CD14-positive monocyte (primary cell): ENCODE measurements around the gene CIB4. TPM values are rescaled to one million over a fixed set of nuclear protein-coding genes. Genes with fewer than 3 reads are reported as not detected.

ENCODE experiments used
- DNase-seq, 3 donors: peaks; one replicate each; pipeline ENCODE4 v3.0.0-alpha.2; 2011 to 2022
- H2AFZ ChIP-seq: 2 replicates; pipeline ENCODE4 v1.6.0; 2012; ENCODE audit warnings: mild to moderate bottlenecking, low read depth, low read length, inconsistent platforms; ENCODE audit not compliant: insufficient read depth, poor library complexity, severe bottlenecking
- H3K27ac ChIP-seq, 2 donors: 1 replicate in 1 of 2; 2 replicates in 1 of 2; pipeline ENCODE4 v1.5.1; 2012 to 2013; ENCODE audit warnings: low read length in 2 of 2, control low read depth in 1 of 2, inconsistent platforms in 1 of 2, low read depth in 1 of 2, mild to moderate bottlenecking in 1 of 2
- H3K27me3 ChIP-seq, 2 donors: one replicate each; pipeline versions ENCODE4 v1.6.0 to v1.6.1; 2011 to 2013; ENCODE audit warnings: low read length in 2 of 2; ENCODE audit not compliant: control insufficient read depth in 2 of 2, insufficient read depth in 2 of 2
- H3K36me3 ChIP-seq, 2 donors: replicated peaks in 1 of 2; 1 replicate in 1 of 2; 2 replicates in 1 of 2; pipeline versions ENCODE4 v1.5.1 to v1.6.1; 2012 to 2013; ENCODE audit warnings: low read length in 2 of 2, control low read depth in 1 of 2, inconsistent platforms in 1 of 2, mild to moderate bottlenecking in 1 of 2; ENCODE audit not compliant: insufficient read depth in 2 of 2, control insufficient read depth in 1 of 2
- H3K4me1 ChIP-seq, 2 donors: 1 replicate in 1 of 2; 2 replicates in 1 of 2; pipeline versions ENCODE4 v1.5.1 to v1.6.1; 2012 to 2013; ENCODE audit warnings: low read length in 2 of 2, control low read depth in 1 of 2, inconsistent platforms in 1 of 2, mild to moderate bottlenecking in 1 of 2, moderate library complexity in 1 of 2; ENCODE audit not compliant: insufficient read depth in 2 of 2, control insufficient read depth in 1 of 2
- H3K4me2 ChIP-seq: replicated peaks from 2 replicates; pipeline ENCODE3; 2012; ENCODE audit warnings: low read length, moderate library complexity, mild to moderate bottlenecking; ENCODE audit not compliant: poor library complexity, severe bottlenecking; ENCODE audit errors: extremely low read depth
- H3K4me3 ChIP-seq, 3 experiments: fragments of 200-600 bp in 1 of 3; sonication (generic) in 1 of 3; replicated peaks in 1 of 3; 1 replicate in 2 of 3; 2 replicates in 1 of 3; pipeline ENCODE4 v1.5.1; 2011 to 2013; ENCODE audit warnings: low read length in 3 of 3, mild to moderate bottlenecking in 3 of 3, control low read depth in 2 of 3, low read depth in 2 of 3, inconsistent platforms in 1 of 3, moderate library complexity in 1 of 3
- H3K79me2 ChIP-seq: 2 replicates; pipeline ENCODE4 v1.6.0; 2012; ENCODE audit warnings: mild to moderate bottlenecking, control low read depth, inconsistent platforms, low read length, moderate library complexity; ENCODE audit not compliant: insufficient read depth
- H3K9ac ChIP-seq: 2 replicates; pipeline ENCODE4 v1.6.0; 2017; ENCODE audit warnings: low read length, mild to moderate bottlenecking; ENCODE audit not compliant: insufficient read depth, poor library complexity, severe bottlenecking
- H3K9me3 ChIP-seq, 2 donors: replicated peaks in 1 of 2; 1 replicate in 1 of 2; 2 replicates in 1 of 2; pipeline versions ENCODE4 v1.5.1 to v1.6.1; 2012 to 2013; ENCODE audit warnings: low read length in 2 of 2, control low read depth in 1 of 2; ENCODE audit not compliant: control insufficient read depth in 1 of 2, insufficient read depth in 1 of 2
- H4K20me1 ChIP-seq: 2 replicates; pipeline ENCODE4 v1.6.0; 2012; ENCODE audit warnings: mild to moderate bottlenecking, low read length, control low read depth, moderate library complexity; ENCODE audit not compliant: insufficient read depth
- H3K27ac Mint-ChIP-seq, 7 donors: one replicate each; pipeline ENCODE4 v1.8.0; 2020; ENCODE audit warnings: mild to moderate bottlenecking in 7 of 7, mixed read lengths in 7 of 7, moderate library complexity in 6 of 7, inconsistent platforms in 2 of 7
- H3K27me3 Mint-ChIP-seq, 3 donors: one replicate each; pipeline ENCODE4 v1.8.0; 2021 to 2022; ENCODE audit warnings: low read depth in 3 of 3, mild to moderate bottlenecking in 3 of 3, mixed read lengths in 3 of 3, moderate library complexity in 3 of 3, inconsistent platforms in 1 of 3
- H3K36me3 Mint-ChIP-seq, 2 donors: one replicate each; pipeline ENCODE4 v1.8.0; 2020; ENCODE audit warnings: mixed read lengths in 2 of 2, inconsistent platforms in 1 of 2, mild to moderate bottlenecking in 1 of 2
- H3K4me1 Mint-ChIP-seq: one replicate; pipeline ENCODE4 v1.8.0; 2020; ENCODE audit warnings: mild to moderate bottlenecking, mixed read lengths
- H3K4me3 Mint-ChIP-seq, 2 donors: one replicate each; pipeline ENCODE4 v1.8.0; 2020; ENCODE audit warnings: mild to moderate bottlenecking in 2 of 2, mixed read lengths in 2 of 2, moderate library complexity in 1 of 2
- H3K9me3 Mint-ChIP-seq, 7 donors: one replicate each; pipeline ENCODE4 v1.8.0; 2020 to 2022; ENCODE audit warnings: mixed read lengths in 7 of 7, mild to moderate bottlenecking in 6 of 7, moderate library complexity in 6 of 7, inconsistent platforms in 2 of 7
- CTCF ChIP-seq: fragments of 200-600 bp; IDR thresholded peaks from one replicate; pipeline ENCODE4 v1.8.0; 2022; ENCODE audit warnings: antibody characterized with exemption, mild to moderate bottlenecking
- WGBS: methylation state at CpG from one replicate; pipeline ENCODE4 v1.1.5; 2013; ENCODE audit warnings: missing lambda C conversion rate; ENCODE audit not compliant: insufficient coverage; 5-methylcytosine and 5-hydroxymethylcytosine counted together
- intact Hi-C, 2 donors: fragments of 100-400 bp; cut with micrococcal nuclease; formaldehyde crosslinking; loops; one replicate each; pipeline versions ENCODE4 v1.15.0 to v1.15.1; 2023
- polyA plus RNA-seq, 3 donors: library from polyadenylated mRNA; depleted of rRNA in 1 of 3; unstranded in 2 of 3; stranded (reverse) in 1 of 3; fragments of 300-500 nt in 2 of 3; fragments of >200 nt in 1 of 3; fragmentation: Illumina TruSeq in 2 of 3; gene quantifications; 1 replicate in 2 of 3; 2 replicates in 1 of 3; pipeline ENCODE4 v1.2.3, GENCODE V29; 2012 to 2021

The CIB4 gene
- polyA plus RNA-seq, 3 donors: not detected

GRCh38 chr2:26579723-26580040 lies 61.5 kb downstream of the CIB4 start:
- no peak for TF ChIP-seq CTCF
- H3K27ac Mint-ChIP-seq: no peak overlapping the region
- DNase-seq: no peak
- no peak overlapping the region for H3K4me3 ChIP-seq
- WGBS: no CpG with 5 or more reads among the region's 5 CpGs
- no peaks in the 10 kb centered on the region for H3K4me1 Mint-ChIP-seq
- H4K20me1 ChIP-seq: no peaks in the 10 kb centered on the region
- no peaks in the 10 kb centered on the region for H3K4me1 ChIP-seq
- no peaks in the 10 kb centered on the region for H3K27me3 ChIP-seq
- H3K9me3 ChIP-seq: no peaks in the 10 kb centered on the region
- H3K9ac ChIP-seq: no peak overlapping the region
- H3K36me3 ChIP-seq: no peaks in the 10 kb centered on the region
- no peak overlapping the region for H3K4me2 ChIP-seq
- no peak overlapping the region for H2AFZ ChIP-seq
- no peaks in the 10 kb centered on the region for H3K79me2 ChIP-seq
- no peak overlapping the region for H3K27ac ChIP-seq
- H3K27me3 Mint-ChIP-seq: peaks cover 9 to 26% (median 13%) of the 10 kb centered on the region in 3 donors
- no peaks in the 10 kb centered on the region for H3K36me3 Mint-ChIP-seq
- no peak overlapping the region for H3K4me3 Mint-ChIP-seq
- H3K9me3 Mint-ChIP-seq: no peaks in the 10 kb centered on the region
- intact Hi-C loops: no loop called here

DNA sequence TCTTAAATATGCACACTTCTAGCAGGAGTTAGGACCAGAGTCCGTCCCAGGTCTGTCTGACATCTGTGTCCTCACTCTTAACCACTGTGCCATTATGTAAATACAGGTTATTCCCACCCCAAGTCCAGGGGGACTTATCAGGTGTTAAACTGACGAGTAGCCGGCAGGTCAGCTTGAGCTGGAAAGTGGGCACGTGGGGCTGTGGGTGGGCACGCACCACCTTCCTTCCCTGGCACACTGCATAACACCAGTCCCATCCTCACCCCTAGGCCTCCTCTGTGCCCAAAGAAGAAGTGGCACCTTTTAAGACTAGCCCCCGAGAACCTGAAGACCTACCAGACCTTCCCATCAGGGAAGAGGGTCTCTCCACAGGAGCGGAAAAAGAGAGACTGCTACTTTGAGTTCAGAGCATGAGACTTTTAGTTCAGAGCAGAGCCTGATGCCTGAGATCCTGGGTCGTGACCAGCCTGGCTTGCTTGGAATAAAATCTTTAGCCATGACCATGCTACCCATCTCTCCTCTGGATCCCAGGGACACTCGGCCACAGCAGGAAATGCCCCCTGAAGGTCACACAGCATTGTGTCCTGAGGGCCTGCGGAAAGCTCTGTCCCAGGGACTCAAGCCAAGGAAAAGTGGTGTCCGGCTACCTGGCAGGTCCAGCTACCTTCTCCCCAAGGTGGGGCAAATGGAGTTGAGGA lies 62.0 kb downstream of the CIB4 start:
- no peaks in the 10 kb centered on the region for H3K9me3 Mint-ChIP-seq
- no peak for TF ChIP-seq CTCF
- H3K27me3 Mint-ChIP-seq: peaks cover 9 to 26% (median 13%) of the 10 kb centered on the region in 3 donors
- Histone ChIP-seq H2AFZ (no peak overlapping the region), H3K27ac (no peak overlapping the region), H3K4me3 (no peak overlapping the region), H3K27me3 (no peaks in the 10 kb centered on the region), H3K9me3 (no peaks in the 10 kb centered on the region), H3K4me2 (no peak overlapping the region), H3K4me1 (no peaks in the 10 kb centered on the region), H3K79me2 (no peaks in the 10 kb centered on the region), H3K9ac (no peak overlapping the region), H3K36me3 (no peaks in the 10 kb centered on the region), H4K20me1 (no peaks in the 10 kb centered on the region)
- intact Hi-C loops: no loop called here
- WGBS: 84% methylated on average over 8 of the region's 11 CpGs
- no peak overlapping the region for H3K27ac Mint-ChIP-seq
- no peak for DNase-seq
- no peak overlapping the region for H3K4me3 Mint-ChIP-seq
- no peaks in the 10 kb centered on the region for H3K36me3 Mint-ChIP-seq
- no peaks in the 10 kb centered on the region for H3K4me1 Mint-ChIP-seq
